B cell (primary cell): ENCODE data around the gene SEC23B. TPM values are rescaled to one million over a fixed set of nuclear protein-coding genes. Genes with fewer than 3 reads are reported as not detected.

Source experiments
- ATAC-seq: fragments of 200-7000 bp; cut with Tn5 transposase; one replicate; pipeline ENCODE4 v1.10.0; 2021; ENCODE audit warnings: low read depth, mild to moderate bottlenecking, moderate number of reproducible peaks, moderate library complexity
- CTCF ChIA-PET: fragments of 350-600 bp; sonication (Branson Sonifier 250); formaldehyde crosslinking; loops from one replicate; lab custom pipeline; 2021; ENCODE audit warnings: antibody characterized with exemption, inconsistent platforms; lab: Charles Lee
- POLR2A ChIA-PET: fragments of 350-600 bp; sonication (Branson Sonifier 250); formaldehyde crosslinking; loops from one replicate; lab custom pipeline; 2021; ENCODE audit warnings: antibody characterized with exemption; lab: Charles Lee
- DNase-seq: peaks from one replicate; pipeline ENCODE4 v3.0.0; 2013
- H2AFZ ChIP-seq: 2 replicates; pipeline ENCODE4 v1.6.1; 2012; ENCODE audit warnings: mild to moderate bottlenecking, low read depth, low read length; ENCODE audit not compliant: insufficient read depth, poor library complexity, severe bottlenecking
- H3K27ac ChIP-seq, 2 donors: 1 replicate in 1 of 2; 2 replicates in 1 of 2; pipeline ENCODE4 v1.5.1; 2012 to 2013; ENCODE audit warnings: low read length in 2 of 2, mild to moderate bottlenecking in 2 of 2, moderate library complexity in 1 of 2
- H3K27me3 ChIP-seq, 4 experiments: fragments of 200-600 bp in 1 of 4; sonication (generic) in 1 of 4; replicated peaks in 1 of 4; 1 replicate in 2 of 4; 2 replicates in 2 of 4; pipeline versions ENCODE4 v1.6.1 to v1.7.0; 2013 to 2016; ENCODE audit warnings: low read length in 3 of 4, mild to moderate bottlenecking in 2 of 4, mixed read lengths in 1 of 4, moderate library complexity in 1 of 4; ENCODE audit not compliant: insufficient read depth in 4 of 4, control insufficient read depth in 3 of 4; ENCODE audit errors: control extremely low read depth in 1 of 4
- H3K36me3 ChIP-seq, 2 experiments: replicated peaks in 1 of 2; 1 replicate in 1 of 2; 2 replicates in 1 of 2; pipeline versions ENCODE4 v1.6.1 to v1.7.1; 2013; ENCODE audit warnings: low read length in 1 of 2; ENCODE audit not compliant: insufficient read depth in 2 of 2, control insufficient read depth in 1 of 2; ENCODE audit errors: control extremely low read depth in 1 of 2, extremely low read depth in 1 of 2
- H3K4me1 ChIP-seq, 2 donors: fragments of 200-600 bp in 1 of 2; sonication (generic) in 1 of 2; 1 replicate in 1 of 2; 2 replicates in 1 of 2; pipeline versions ENCODE4 v1.5.1 to v1.6.1; 2013 to 2017; ENCODE audit warnings: low read length in 2 of 2; ENCODE audit not compliant: control insufficient read depth in 2 of 2, insufficient read depth in 2 of 2
- H3K4me2 ChIP-seq: replicated peaks from 2 replicates; pipeline ENCODE3; 2012; ENCODE audit warnings: mild to moderate bottlenecking, low read depth, low read length; ENCODE audit not compliant: poor library complexity, severe bottlenecking
- H3K4me3 ChIP-seq, 5 experiments: fragments of 200-600 bp in 1 of 5; sonication (generic) in 1 of 5; 1 replicate in 3 of 5; 2 replicates in 2 of 5; pipeline versions ENCODE4 v1.5.1 to v1.7.0; 2011 to 2016; ENCODE audit warnings: low read length in 4 of 5, mild to moderate bottlenecking in 4 of 5, low read depth in 2 of 5, control low read depth in 1 of 5, moderate library complexity in 1 of 5; ENCODE audit not compliant: insufficient read depth in 1 of 5; ENCODE audit errors: control extremely low read depth in 1 of 5, extremely low read depth in 1 of 5
- H3K79me2 ChIP-seq: fragments of 200-600 bp; sonication (generic); one replicate; pipeline ENCODE4 v1.6.0; 2016; ENCODE audit warnings: low read length; ENCODE audit not compliant: control insufficient read depth, insufficient read depth
- H3K9ac ChIP-seq: fragments of 200-600 bp; sonication (generic); 2 replicates; pipeline ENCODE4 v1.6.1; 2017; ENCODE audit warnings: mild to moderate bottlenecking, low read length, moderate library complexity
- H3K9me3 ChIP-seq, 3 donors: one replicate each; pipeline versions ENCODE4 v1.6.1 to v1.7.1; 2013; ENCODE audit warnings: low read length in 2 of 3; ENCODE audit not compliant: control insufficient read depth in 2 of 3, insufficient read depth in 1 of 3; ENCODE audit errors: control extremely low read depth in 1 of 3
- H4K20me1 ChIP-seq: 2 replicates; pipeline ENCODE4 v1.6.0; 2012; ENCODE audit warnings: mild to moderate bottlenecking, low read length; ENCODE audit not compliant: insufficient read depth, control insufficient read depth, poor library complexity, severe bottlenecking
- H3K27ac Mint-ChIP-seq: one replicate; pipeline ENCODE4 v1.8.0; 2021; ENCODE audit warnings: mixed read lengths
- H3K27me3 Mint-ChIP-seq: one replicate; pipeline ENCODE4 v1.8.0; 2021; ENCODE audit warnings: mixed read lengths
- H3K4me1 Mint-ChIP-seq: one replicate; pipeline ENCODE4 v1.8.0; 2021; ENCODE audit warnings: mixed read lengths
- H3K4me3 Mint-ChIP-seq: one replicate; pipeline ENCODE4 v1.8.0; 2021; ENCODE audit warnings: mixed read lengths
- H3K9me3 Mint-ChIP-seq: one replicate; pipeline ENCODE4 v1.8.0; 2022; ENCODE audit warnings: mixed read lengths; ENCODE audit not compliant: insufficient read depth
- EZH2 ChIP-seq: IDR thresholded peaks from 2 replicates; pipeline ENCODE4 v1.6.1; 2012; ENCODE audit warnings: borderline replicate concordance, low read depth, mild to moderate bottlenecking, moderate library complexity, low read length; ENCODE audit not compliant: insufficient read depth, poor library complexity, severe bottlenecking
- whole genome bisulfite sequencing: methylation state at CpG from one replicate; pipeline ENCODE4 v1.1.5; 2013; ENCODE audit warnings: missing lambda C conversion rate; ENCODE audit not compliant: insufficient coverage; 5-methylcytosine and 5-hydroxymethylcytosine counted together
- intact Hi-C: fragments of 100-400 bp; cut with micrococcal nuclease; formaldehyde crosslinking; loops from one replicate; pipeline ENCODE4 v1.10.0; 2022
- polyA minus RNA-seq: library from RNA; depleted of rRNA, polyadenylated mRNA; stranded (reverse); fragments of >200 nt; gene quantifications from 2 replicates; pipeline ENCODE4 v1.2.3, GENCODE V29; 2012
- polyA plus RNA-seq: library from polyadenylated mRNA; depleted of rRNA; stranded (reverse); fragments of >200 nt; gene quantifications from 2 replicates; pipeline ENCODE4 v1.2.3, GENCODE V29; 2012
- total RNA-seq, 2 donors: library from RNA; stranded (reverse); fragments of 120-200 nt in 1 of 2; gene quantifications; 1 replicate in 1 of 2; 2 replicates in 1 of 2; pipeline versions ENCODE4 v1.2.3 to v1.2.4, GENCODE V29; 2013 to 2022
- TF ChIP-seq, protein P1 (sequence below): fragments of 200-600 bp; IDR thresholded peaks from one replicate; pipeline ENCODE4 v1.8.0; 2022; ENCODE audit warnings: antibody characterized with exemption, mild to moderate bottlenecking

The SEC23B gene
- 39.4 and 48.1 TPM in 2 replicates for total RNA-seq
- 39.4 TPM for total RNA-seq (2013)
- 16.4 and 19.5 TPM in 2 replicates for polyA plus RNA-seq
- 36.7 and 44.3 TPM in 2 replicates for polyA minus RNA-seq

DNA sequence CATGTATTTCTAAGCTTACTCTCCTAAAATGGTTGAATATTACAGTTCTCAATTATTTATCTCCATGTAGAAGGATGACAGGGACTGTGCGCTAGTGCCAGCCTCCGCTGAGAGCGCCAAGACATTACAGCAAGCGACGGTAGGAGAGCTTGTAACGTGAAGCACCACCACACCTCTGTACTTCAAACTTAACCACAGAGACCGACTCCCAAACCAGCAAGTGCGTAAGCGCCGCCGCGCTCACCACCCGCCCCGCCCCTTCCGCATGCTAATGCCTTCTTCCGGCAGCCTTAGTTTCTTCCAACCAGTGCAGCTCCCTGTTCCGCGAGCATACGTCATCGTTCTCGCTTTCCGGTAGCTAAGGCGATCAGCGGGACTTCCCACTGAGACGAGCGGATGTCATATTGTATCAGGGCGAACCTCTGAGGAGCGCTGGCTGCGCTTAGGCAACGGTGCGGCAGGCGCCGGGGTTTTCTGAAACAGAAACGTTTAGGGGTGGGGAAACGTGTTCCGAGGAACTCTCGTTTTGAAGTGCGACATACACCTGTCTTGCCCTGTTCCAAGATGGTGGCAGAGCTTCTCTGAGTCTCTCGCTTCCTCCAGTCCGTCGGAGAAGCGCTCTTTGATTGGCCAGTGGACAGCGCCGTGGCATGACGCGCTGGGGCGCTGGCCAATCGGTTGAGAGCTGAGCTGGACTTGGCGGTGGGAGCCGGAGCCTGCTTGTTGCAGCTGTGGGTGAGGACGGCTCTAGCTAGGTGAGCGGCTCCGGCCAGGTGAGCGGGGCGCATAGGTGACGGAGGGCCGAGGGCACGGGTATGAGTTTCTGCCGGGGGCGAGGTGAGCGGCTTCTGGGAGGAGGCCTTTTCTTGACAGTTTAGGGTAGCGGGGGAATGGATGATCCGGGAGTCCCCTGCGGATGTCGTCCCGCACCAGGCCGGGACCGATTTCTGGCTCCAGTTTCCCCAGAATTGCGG lies at the start of gene SEC23B:
SEC23B (plus strand) TSS at position 723 of the 974 bp plus-strand sequence. CDS start 2,896 bp downstream, outside the sequence.
- H3K4me1 ChIP-seq: peaks cover 13 to 17% of the 10 kb centered on the region in 2 donors
- H3K4me3 ChIP-seq: peak within 1 kb of the TSS; percentile 57 to 88 (median 80)
- DNase-seq (peak; percentile 100), ATAC-seq (peak; percentile 89)
- peaks cover 22% of the 10 kb centered on the region for H3K4me1 Mint-ChIP-seq
- H3K9me3 ChIP-seq: no peaks in the 10 kb centered on the region
- peaks cover 34% of the 10 kb centered on the region for H3K79me2 ChIP-seq
- peaks cover 6 to 21% of the 10 kb centered on the region in 2 experiments for H3K36me3 ChIP-seq
- H3K27me3 ChIP-seq: no peaks in the 10 kb centered on the region
- WGBS: under 1% methylated on average over 69 of the region's 69 CpGs
- intact Hi-C loops: loop anchor here (1.0 to 5.0 kb wide), 10 partner anchors 60 to 1545 kb away; partner anchors contain the start of genes CFAP61, CRNKL1, DSTN and KAT14
- peak within 1 kb of the TSS; percentile 99 for H3K4me3 Mint-ChIP-seq
- ChIA-PET CTCF (interaction anchor here (0.5 to 2.7 kb wide), 7 partner anchors 10 to 1993 kb away, joined by 3 to 34 read pairs (median 3); partner anchors contain the start of genes DTD1, DZANK1, POLR3F and RBBP9), POLR2A (interaction anchor here (0.6 to 3.2 kb wide), 9 partner anchors 11 to 652 kb away, joined by 3 to 27 read pairs (median 5); partner anchors contain the start of genes DZANK1, POLR3F, RBBP9 and ZNF133)
- H3K27me3 Mint-ChIP-seq: peaks cover 5% of the 10 kb centered on the region
- no peaks in the 10 kb centered on the region for H3K9me3 Mint-ChIP-seq
- peak within 1 kb of the TSS; percentile 80 for H3K4me2 ChIP-seq
- H4K20me1 ChIP-seq: no peaks in the 10 kb centered on the region
- H2AFZ ChIP-seq: peak within 1 kb of the TSS; percentile 70
- H3K27ac Mint-ChIP-seq: peak within 1 kb of the TSS; percentile 98
- peak within 1 kb of the TSS; percentile 98 for H3K27ac ChIP-seq
- peak within 1 kb of the TSS; percentile 84 for H3K9ac ChIP-seq
- TF ChIP-seq, protein P1, sequence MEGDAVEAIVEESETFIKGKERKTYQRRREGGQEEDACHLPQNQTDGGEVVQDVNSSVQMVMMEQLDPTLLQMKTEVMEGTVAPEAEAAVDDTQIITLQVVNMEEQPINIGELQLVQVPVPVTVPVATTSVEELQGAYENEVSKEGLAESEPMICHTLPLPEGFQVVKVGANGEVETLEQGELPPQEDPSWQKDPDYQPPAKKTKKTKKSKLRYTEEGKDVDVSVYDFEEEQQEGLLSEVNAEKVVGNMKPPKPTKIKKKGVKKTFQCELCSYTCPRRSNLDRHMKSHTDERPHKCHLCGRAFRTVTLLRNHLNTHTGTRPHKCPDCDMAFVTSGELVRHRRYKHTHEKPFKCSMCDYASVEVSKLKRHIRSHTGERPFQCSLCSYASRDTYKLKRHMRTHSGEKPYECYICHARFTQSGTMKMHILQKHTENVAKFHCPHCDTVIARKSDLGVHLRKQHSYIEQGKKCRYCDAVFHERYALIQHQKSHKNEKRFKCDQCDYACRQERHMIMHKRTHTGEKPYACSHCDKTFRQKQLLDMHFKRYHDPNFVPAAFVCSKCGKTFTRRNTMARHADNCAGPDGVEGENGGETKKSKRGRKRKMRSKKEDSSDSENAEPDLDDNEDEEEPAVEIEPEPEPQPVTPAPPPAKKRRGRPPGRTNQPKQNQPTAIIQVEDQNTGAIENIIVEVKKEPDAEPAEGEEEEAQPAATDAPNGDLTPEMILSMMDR: no peak
- TF ChIP-seq EZH2: no peak
